Thyroid gland (tissue), 4 donors: ENCODE measurements around the gene PPID. TPM values are rescaled to one million over a fixed set of nuclear protein-coding genes. Genes with fewer than 3 reads are reported as not detected.
"Not testable (repeated sequence)": the region's sequence is repeated elsewhere in the genome, so short reads cannot be mapped to it uniquely, and the experiment has no call there.

Source experiments
- DNase-seq, 2 donors: peaks; one replicate each; pipeline ENCODE4 v3.0.0-alpha.2; 2019
- H3K27ac ChIP-seq, 3 donors: fragments of 200-600 bp; sonication (generic); 1 replicate in 2 of 3; 2 replicates in 1 of 3; pipeline ENCODE4 v1.5.1; 2016 to 2019; ENCODE audit warnings: mild to moderate bottlenecking in 1 of 3, moderate library complexity in 1 of 3
- H3K27me3 ChIP-seq: fragments of 200-600 bp; sonication (generic); one replicate; pipeline ENCODE4 v1.5.1; 2019
- H3K36me3 ChIP-seq, 2 donors: fragments of 200-600 bp; sonication (generic); one replicate each; pipeline ENCODE4 v1.5.1; 2016 to 2019
- H3K4me1 ChIP-seq, 2 donors: fragments of 200-600 bp; sonication (generic); one replicate each; pipeline ENCODE4 v1.5.1; 2017 to 2019
- H3K4me3 ChIP-seq, 3 donors: fragments of 200-600 bp; sonication (generic); replicated peaks in 1 of 3; 1 replicate in 2 of 3; 2 replicates in 1 of 3; pipeline ENCODE4 v1.5.1; 2016; ENCODE audit warnings: mild to moderate bottlenecking in 1 of 3
- H3K9me3 ChIP-seq: fragments of 200-600 bp; sonication (generic); one replicate; pipeline ENCODE4 v1.5.1; 2017
- CTCF ChIP-seq, 6 experiments: fragments of 200-600 bp in 3 of 6; fragments of 450-650 bp in 3 of 6; sonication (generic) in 3 of 6; IDR thresholded peaks; one replicate each; pipeline ENCODE4 v1.5.1; 2016 to 2019; ENCODE audit warnings: antibody characterized with exemption in 6 of 6, mild to moderate bottlenecking in 2 of 6, inconsistent platforms in 1 of 6, moderate library complexity in 1 of 6
- POLR2A ChIP-seq, 2 donors: fragments of 450-650 bp; IDR thresholded peaks; one replicate each; pipeline ENCODE4 v1.6.1; 2017; ENCODE audit warnings: antibody characterized with exemption in 2 of 2, mild to moderate bottlenecking in 2 of 2, moderate library complexity in 1 of 2
- WGBS, 2 donors: methylation state at CpG; one replicate each; pipeline ENCODE4 v1.1.5; 2017; 5-methylcytosine and 5-hydroxymethylcytosine counted together
- intact Hi-C: fragments of 100-400 bp; cut with DNase I; formaldehyde crosslinking; loops from one replicate; pipeline ENCODE4 v1.15.1; 2023
- total RNA-seq, 4 donors: library from RNA; depleted of rRNA; stranded (reverse); fragments of >200 nt; gene quantifications; one replicate each; pipeline ENCODE4 v1.2.3, GENCODE V29; 2016

PPID gene
- total RNA-seq, 4 donors from 2014 or later, result 6.8 to 24.4 (median 19.9) TPM

DNA sequence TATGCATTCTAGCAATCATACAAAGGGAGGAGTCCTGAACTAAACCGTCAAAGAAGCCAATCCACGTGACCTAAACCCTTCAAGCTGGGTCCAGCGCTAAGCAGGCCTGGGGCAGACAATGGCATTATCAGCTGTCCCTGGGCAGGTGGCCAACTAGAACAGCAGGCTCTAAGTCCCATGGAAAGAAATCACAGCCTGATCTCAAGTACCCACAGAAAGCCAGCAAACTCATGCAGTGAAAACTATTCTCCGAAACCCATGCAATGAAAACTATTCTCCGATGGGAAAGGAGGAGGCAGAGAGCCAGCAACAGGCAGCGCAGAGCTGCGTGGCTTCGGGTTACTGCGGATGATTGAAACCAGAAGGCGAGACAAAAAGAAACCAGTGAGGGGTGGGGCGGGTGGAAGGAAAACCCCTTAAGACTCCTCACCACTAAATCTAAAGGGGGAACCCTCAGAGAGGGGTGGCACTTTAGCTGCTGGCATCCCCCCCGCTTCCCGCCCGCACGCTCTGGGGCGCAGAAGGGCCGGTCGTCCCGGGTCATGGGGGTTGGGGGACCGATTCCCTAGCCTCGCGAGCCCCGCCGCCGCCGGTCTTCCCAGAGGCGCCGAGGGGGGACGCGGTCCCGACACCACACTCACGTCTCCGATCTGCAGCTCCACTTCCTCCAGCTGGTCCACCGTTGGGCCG, 52.1 kb downstream of the PPID start:
- 0 to 2% methylated on average over 18 to 31 of the region's 35 CpGs for WGBS, 2 donors
- Histone ChIP-seq H3K4me1 (peaks cover 10 to 11% of the 10 kb centered on the region in 2 donors), H3K27ac (peak overlapping the region; percentile 94 to 98 (median 96)), H3K36me3 (no peaks in the 10 kb centered on the region), H3K4me3 (peak overlapping the region; percentile 56 to 91 (median 90)), H3K27me3 (no peaks in the 10 kb centered on the region), H3K9me3 (no peaks in the 10 kb centered on the region)
- peak; percentile 91 to 94 for DNase-seq
- TF ChIP-seq POLR2A (IDR thresholded peaks at IDR 0.05) (no peak), CTCF (IDR thresholded peaks at IDR 0.05) (no peak)
- intact Hi-C loops, result no loop called here

- H3K4me3 ChIP-seq, result no peak overlapping the region
- WGBS, 2 donors, result 86 to 88% methylated on average over 7 of the region's 7 CpGs
- no peaks in the 10 kb centered on the region for H3K27me3 ChIP-seq
- intact Hi-C loops, result no loop called here
- DNase-seq, result no peak
- H3K4me1 ChIP-seq, result peaks cover 10 to 11% of the 10 kb centered on the region in 2 donors
- no peaks in the 10 kb centered on the region for H3K9me3 ChIP-seq
- H3K27ac ChIP-seq, result no peak overlapping the region
- TF ChIP-seq CTCF (IDR thresholded peaks at IDR 0.05) (no peak), POLR2A (IDR thresholded peaks at IDR 0.05) (no peak)
- no peaks in the 10 kb centered on the region for H3K36me3 ChIP-seq
These were observed 53.9 kb downstream of the PPID start for GRCh38 chr4:158669310-158669709.

- H3K4me3 ChIP-seq, result no peak overlapping the region
- no peaks in the 10 kb centered on the region for H3K27me3 ChIP-seq
- H3K36me3 ChIP-seq, result no peaks in the 10 kb centered on the region
- H3K27ac ChIP-seq, result no peak overlapping the region
- no peaks in the 10 kb centered on the region for H3K9me3 ChIP-seq
- 84 to 87% methylated on average over 3 of the region's 3 CpGs for WGBS, 2 donors
- no peak for DNase-seq
- peaks cover 6% of the 10 kb centered on the region in 2 donors for H3K4me1 ChIP-seq
- TF ChIP-seq CTCF (IDR thresholded peaks at IDR 0.05) (peak in 4 of 6 experiments; percentile 19 to 36 (median 26)), POLR2A (IDR thresholded peaks at IDR 0.05) (no peak)
- intact Hi-C loops, result no loop called here
These were observed 55.5 kb downstream of the PPID start for GRCh38 chr4:158667651-158668198.

GRCh38 chr4:158666892-158667291, 56.3 kb downstream of the PPID start:
- Histone ChIP-seq H3K4me3 (no peak overlapping the region), H3K9me3 (no peaks in the 10 kb centered on the region), H3K27me3 (no peaks in the 10 kb centered on the region), H3K27ac (no peak overlapping the region), H3K36me3 (no peaks in the 10 kb centered on the region), H3K4me1 (peaks cover 5 to 6% of the 10 kb centered on the region in 2 donors)
- no peak for DNase-seq
- 95 to 97% methylated on average over 2 of the region's 2 CpGs for WGBS, 2 donors
- intact Hi-C loops, result no loop called here
- TF ChIP-seq CTCF (IDR thresholded peaks at IDR 0.05) (no peak), POLR2A (IDR thresholded peaks at IDR 0.05) (no peak)

DNA sequence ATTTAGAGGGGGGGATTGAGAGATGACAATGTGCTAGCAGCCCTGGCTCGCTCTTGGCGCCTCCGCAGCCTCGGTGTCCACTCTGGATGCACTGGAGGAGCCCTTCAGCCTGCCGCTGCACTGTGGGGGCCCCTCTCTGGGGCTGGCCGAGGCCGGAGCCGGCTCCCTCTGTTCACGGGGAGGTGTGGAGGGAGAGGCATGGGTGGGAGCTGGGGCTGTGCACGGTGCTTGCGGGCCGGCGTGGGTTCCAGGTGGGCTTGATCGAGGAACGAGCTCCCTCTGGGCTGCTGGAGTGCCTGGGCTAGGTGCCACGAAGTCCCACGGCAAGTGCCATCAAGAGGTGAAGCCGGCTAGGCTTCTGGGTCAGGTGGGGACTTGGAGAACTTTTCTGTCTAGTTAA, 58.4 kb downstream of the PPID start:
- no peaks in the 10 kb centered on the region for H3K27me3 ChIP-seq
- no peak for DNase-seq
- TF ChIP-seq CTCF (IDR thresholded peaks at IDR 0.05) (no peak), POLR2A (IDR thresholded peaks at IDR 0.05) (no peak)
- intact Hi-C loops, result no loop called here
- WGBS, 2 donors, result 97 to 99% methylated on average over 9 to 16 of the region's 18 CpGs
- H3K9me3 ChIP-seq, result no peaks in the 10 kb centered on the region
- H3K4me3 ChIP-seq, result no peak overlapping the region
- H3K4me1 ChIP-seq, result no peaks in the 10 kb centered on the region
- H3K27ac ChIP-seq, result no peak overlapping the region
- H3K36me3 ChIP-seq, result no peaks in the 10 kb centered on the region

GRCh38 chr4:158663707-158664625, 59.2 kb downstream of the PPID start:
- H3K4me3 ChIP-seq, H3K27me3 ChIP-seq, H3K27ac ChIP-seq, DNase-seq, intact Hi-C loops, H3K9me3 ChIP-seq, H3K36me3 ChIP-seq, H3K4me1 ChIP-seq: not testable (repeated sequence)
- WGBS, 2 donors, result 83% methylated on average over 8 of the region's 8 CpGs

DNA sequence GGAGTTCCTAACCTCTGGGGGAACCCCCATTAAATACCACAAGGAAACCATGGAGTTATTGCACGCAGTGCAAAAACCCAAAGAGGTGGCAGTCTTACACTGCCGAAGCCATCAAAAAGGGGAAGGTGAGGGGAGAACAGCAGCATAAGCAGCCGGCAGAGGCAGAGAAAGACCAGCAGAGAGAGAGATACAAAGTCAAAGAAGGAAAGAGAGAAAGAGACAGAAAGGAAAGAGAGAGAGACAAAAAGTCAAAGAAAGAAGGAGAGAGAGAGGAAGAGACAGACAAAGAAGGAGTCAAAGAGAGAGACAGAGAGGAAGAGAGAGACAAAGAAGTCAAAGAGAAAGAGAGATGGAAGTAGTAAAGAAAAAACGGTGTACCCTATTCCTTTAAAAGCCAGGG, 59.9 kb downstream of the PPID start:
- H3K4me1 ChIP-seq, DNase-seq, H3K36me3 ChIP-seq, H3K9me3 ChIP-seq, H3K27me3 ChIP-seq, H3K4me3 ChIP-seq, intact Hi-C loops, H3K27ac ChIP-seq: not testable (repeated sequence)
- 67 to 72% methylated on average over 4 of the region's 4 CpGs for WGBS, 2 donors
